GM19468 (cell line): ENCODE data around the gene SFXN5.

Experiments
- ATAC-seq: cut with Tn5 transposase; IDR thresholded peaks from one replicate; pipeline ENCODE4 v1.9.1; 2021; ENCODE audit warnings: mild to moderate bottlenecking, moderate library complexity, moderate number of reproducible peaks; ENCODE audit not compliant: unreplicated experiment; ENCODE audit errors: extremely low read depth

SFXN5 gene

DNA sequence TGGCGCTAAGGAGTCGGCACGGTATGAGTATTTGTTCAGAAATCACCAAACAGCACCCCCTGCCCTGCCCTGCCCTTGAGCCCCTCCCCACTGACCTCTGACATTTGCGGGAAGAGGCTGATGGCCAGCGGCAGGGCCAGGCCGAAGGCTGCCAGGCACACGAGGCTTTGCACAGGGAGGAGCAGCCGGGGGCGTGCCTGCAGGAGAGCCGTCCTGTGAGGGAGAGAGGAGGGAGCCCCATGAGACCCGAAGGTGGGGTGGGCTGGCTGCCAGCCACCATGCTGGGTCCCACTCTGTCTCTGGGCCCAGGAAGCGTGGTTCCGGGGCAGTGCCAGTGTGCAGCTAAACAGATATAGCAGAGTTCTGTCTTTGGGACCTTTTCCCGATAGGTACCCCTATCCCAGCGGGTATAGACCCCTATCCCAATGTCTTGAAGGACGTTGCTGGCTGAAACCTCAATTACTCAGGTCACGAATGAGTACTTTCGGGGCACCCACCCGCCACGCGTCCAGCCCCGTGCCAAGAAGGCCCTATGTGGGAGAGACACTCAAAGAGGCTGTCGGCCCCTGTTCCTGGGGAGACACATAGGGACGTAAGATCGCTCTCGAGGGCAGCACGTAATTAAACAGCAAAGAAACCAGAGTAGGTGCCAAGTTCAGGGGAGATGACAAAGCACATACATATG is 110.3 kb downstream of the SFXN5 start:
- ATAC-seq: no peak

DNA sequence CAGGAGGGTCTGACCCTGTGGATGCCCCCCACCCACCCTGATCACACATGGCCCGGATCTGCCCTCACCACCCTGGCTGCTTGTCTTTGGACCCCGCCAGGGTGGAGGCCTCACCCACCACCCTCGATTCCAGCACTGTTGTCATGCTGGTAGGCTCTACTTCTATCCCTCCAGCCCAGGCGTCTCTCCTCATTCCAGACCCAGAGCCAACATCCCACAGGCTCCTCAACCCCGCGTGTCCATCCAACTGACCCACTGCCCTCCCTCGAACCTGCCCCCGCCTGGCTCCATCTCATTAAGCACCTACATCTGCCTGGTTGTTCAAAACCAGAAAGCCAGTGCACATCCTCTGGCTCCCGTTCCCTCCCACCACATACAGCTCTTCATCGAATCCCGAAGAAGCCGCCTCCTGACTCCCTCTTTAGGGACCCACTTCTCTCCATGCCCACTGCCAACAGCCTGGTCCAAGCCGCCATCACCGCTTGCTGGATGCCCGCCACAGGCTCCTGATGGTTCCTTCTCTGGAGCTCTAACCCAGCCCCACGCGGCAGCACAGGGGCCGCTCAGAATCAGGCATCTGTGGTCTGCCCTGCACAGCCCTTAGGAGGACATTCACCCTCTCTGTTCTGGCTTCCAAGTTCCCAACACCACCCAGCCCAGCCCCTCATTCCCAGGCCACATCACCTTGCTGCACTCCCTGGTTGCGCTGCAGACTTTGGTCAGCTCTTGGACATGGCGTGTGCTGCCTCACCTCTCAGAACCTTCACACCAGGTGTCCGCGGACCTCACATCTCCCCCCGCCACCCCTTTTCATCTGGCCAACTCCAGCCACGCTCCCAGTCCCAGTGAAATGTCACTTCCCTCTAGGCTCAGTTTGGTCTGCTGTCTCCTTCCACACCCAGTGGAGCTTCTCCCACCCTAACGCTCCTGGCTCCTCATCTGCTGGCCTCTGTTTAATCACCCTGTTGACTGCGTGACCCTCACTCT is 111.2 kb downstream of the SFXN5 start:
- no peak for ATAC-seq

DNA sequence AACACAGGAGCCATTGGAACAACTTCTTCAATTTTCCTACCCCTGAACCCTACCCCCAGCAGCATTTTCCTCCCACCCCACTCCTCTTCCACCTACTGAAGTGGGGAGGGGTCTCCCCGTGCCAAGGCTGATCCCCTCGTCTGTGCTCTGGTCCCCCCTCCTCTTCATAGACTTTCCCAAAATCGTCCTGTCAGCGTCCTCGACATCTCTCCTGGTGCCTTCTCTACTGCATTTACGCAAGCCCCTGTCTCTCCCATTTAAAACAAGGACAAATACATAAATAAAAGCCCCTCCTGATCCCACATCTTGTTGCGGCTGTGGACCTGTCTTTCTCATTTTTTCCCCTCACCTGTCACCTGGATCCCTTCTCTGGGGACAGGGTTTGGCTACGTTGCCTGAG is 112.0 kb downstream of the SFXN5 start:
- ATAC-seq: no peak

DNA sequence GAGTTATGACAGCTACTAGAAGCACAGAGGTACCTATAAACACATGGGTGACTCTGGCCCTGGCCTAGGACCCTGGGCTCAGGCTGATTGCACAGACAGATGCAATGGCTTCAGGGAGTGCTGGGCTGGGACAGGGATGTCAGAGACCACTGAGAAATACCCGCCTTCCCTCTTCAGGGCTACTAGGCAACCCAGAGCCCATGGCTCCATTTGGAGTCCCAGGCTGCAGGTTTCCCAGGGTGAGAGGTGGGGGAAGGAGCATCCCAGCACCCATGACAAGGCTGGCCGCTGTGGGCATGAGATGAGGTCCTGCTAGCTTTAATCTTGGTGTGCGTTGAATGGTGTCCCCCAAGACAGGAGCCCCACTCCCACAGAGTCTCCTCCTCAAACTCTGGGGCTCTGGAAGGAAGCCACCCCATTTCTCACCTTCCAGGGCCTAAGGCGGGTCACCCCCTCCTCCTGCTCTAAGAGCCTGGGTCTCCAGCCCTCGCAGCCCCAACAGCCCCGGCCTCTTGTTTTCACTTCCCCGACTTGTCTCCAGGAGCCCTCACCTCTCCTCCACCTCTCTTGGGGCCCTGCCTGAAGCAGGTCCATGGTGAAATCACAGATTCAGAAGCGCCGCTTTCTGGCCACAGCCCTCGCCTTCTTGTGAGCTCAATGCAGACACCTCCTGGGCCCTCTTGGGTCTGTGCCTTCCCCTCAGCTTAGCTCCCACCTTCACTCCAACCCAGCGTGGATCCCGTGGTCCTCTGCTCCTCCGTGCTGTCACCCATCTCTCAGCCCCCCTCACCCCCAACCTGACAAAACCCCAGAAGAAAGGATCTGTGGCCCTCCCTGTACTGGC is 112.7 kb downstream of the SFXN5 start:
- no peak for ATAC-seq

DNA sequence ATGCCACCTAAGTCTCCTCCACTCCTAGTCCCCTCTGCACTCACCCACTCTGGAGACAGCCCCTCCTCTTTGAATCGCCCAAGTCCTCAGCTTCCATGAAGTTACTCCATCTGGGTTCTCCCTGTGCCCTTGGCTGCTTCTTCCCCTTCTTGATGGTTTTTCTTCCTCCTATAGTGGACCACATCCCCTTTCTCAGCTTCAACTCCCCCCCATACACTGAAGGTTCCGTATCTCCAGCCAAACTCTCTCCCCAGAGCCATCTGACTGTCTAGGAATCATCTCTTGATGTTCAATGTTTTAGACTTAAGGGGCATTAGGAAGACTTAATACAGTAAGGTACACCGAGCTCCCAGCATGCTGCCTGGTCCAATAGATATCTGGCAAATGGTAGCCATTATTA is 114.6 kb downstream of the SFXN5 start:
- ATAC-seq: no peak

DNA sequence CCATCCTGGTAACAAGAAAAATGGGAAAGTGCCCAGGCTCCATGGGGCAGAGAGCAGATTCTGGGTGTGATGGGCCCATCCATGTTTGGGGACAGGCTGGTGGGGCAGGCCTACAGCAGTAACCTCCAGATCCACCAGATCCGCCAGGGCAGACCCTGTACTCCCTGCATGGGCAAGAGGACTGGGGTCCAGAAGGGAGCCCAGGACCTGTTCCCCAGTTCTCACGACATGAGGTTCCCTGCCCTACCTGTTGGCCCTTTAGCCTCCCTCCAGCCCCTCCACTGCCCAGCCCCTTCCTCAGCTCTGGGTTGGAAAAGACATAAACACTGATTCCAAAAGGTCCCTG is 115.5 kb downstream of the SFXN5 start:
- no peak for ATAC-seq

DNA sequence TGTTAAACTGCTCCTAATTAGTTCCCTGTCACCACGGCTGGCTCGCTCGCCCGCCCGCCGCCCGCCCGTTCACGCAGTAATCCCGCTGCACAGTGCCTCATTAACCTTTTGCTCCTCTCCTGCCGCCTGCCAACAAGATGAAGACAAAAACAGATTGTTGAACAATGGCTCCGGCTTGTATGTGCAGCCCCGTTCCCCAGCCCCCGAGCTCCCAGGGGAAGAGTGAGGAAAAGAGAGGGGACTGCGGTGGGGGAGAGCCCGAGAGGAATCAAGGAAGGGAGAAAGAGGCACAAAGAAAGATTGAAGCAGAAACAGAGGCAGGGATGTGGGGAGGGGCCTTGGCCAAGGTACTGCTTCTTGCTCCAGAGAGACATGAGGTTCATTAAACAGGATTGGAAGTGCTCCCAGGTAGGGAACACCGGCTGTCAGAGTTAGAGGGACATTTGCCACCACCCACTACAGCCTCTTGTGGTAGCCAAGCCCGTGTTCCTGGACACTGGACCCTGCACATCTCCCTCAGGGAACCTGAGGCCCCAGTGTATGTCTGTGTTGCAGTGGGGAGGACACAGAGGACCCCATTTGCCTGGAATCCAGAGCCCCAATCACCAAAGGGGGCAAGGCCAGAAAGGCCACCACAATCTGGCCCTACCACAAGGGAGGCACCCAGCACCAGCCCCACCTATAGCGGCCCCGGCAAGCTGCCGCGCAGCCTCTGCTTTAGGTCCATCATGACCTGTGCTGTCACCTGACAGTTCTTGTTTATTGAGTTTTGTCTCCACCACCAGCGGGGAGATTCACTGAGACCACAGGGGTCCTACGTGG is 116.1 kb downstream of the SFXN5 start:
- ATAC-seq: no peak

DNA sequence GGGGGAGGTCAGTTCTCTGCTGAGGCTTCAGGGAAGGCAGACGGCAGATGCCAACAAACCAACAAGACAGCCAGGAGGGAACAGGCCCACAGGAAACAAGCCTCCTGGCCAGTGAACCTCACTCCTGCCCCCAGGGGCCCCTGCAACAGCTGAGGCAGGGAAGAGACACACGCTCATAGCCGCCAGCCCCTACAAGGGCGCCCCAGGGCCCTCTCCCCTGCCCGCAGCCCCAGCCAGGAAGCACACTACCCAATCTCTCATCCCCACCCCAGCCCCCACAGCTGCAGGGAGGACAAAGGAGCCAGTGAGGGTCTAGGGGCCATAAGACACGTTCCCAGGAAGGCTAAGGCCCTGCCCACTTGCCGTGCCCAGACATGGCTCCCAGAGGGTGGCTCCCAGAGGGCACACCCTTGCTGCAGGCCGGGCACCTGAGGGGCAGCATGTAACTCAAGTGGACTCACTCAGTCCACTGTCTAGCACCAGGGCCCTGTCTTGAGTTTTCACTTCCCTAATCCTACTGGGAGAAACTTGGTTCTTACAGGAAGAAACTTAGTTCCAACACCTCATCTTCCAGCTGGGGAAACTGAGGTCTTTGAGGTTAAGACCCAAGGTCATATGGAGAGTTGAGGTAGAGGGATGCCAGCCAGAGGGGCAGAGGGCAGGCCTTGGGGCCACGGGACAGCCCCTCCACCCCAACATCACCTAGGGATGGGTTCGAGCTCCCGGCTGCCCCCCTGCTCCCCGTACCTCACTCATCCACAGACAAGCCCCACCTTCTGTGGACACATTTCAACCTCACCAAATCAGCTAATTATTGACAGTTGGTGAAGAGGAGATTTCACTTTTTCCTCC is 116.9 kb downstream of the SFXN5 start:
- ATAC-seq: no peak

DNA sequence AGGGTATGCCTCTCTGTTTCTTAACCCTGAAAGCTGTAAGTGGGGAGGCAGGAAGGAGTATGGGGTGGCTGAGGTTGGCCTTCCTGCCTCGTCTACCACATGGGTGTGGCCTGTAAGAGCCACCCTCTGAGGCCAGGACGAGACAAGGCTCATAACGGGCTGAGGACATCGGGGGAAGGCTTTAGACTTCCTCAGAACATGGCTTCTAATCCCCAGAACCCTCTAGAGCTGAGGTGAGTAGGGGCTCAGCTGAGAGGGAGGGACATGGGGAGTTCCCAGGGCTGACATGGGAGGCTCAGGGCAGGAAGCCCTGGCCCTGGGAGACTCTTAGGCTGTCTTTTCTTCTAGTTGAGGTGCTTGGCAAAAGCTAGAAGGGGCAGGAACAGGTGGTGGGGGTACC is 117.5 kb downstream of the SFXN5 start:
- no peak for ATAC-seq

DNA sequence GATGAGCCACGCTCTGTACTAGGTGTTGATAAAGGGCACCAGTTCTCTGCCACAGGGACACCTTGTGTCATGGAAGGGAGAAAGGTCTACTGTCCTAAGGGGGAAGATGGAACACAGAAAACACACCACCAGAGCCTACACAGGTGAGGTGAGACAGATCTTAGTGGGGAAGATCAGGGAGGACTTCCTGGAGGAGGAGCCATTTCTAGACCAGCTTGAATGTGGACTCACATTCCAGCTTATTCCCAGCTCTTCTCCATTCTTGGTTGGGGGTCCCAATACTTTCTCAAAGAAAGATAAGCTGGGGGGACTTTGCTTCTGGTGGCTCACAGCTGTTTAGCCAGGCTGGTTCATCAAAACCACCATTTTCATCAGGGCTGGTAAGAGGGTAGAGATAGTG is 118.0 kb downstream of the SFXN5 start:
- no peak for ATAC-seq

DNA sequence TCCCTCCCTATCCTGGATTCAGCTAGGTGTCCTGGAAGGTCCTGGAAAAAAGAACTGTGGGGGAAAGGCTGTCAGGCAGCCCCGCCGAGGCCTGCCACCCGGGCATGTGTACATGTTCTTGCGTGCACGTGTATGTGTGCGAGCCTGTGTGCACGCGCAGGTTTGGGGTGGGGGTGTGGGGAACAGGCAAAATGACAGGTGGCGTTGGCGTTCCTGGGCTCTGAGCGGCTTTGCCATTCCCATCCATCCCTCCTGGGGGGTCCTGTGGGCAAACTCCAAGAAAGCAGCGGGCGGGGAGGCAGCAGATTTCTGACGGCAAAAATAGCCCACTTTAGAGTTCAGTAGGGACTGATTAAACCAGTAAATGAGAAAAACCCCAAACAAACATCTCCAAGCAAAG is 118.6 kb downstream of the SFXN5 start:
- no peak for ATAC-seq

DNA sequence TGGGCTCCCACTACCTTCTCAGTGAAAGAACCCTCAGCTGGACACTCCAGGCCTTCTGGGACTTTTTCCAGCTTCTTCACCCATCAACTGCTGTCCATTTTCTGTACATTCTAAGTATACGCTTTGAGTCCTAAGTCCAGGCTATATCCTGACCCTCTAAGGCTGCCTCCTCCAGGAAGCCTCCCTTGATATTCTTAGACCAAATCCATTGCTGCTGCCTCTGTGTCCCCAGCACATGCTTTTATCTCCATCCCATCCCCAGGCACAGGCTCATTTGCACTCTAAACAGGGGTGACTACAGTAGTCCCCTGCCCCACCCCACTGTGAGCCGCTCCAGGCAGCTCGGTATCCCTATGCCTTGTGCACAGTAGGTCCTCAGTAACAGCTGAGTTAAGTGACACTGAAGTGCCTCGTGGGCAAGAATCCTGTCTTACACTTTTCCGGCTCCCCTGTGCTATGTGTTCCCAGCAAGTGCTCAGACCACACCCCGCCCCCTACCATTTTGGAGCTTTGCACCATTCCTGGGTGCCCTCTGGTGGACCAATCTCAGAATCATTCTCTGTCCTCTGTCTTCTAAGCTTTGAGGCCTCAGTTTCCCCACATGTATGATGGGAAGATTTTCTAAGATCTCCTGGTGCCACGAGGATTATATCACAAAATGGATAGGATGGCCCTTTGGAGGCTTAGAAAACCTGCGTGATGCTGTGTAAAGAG is 119.2 kb downstream of the SFXN5 start:
- ATAC-seq: no peak

DNA sequence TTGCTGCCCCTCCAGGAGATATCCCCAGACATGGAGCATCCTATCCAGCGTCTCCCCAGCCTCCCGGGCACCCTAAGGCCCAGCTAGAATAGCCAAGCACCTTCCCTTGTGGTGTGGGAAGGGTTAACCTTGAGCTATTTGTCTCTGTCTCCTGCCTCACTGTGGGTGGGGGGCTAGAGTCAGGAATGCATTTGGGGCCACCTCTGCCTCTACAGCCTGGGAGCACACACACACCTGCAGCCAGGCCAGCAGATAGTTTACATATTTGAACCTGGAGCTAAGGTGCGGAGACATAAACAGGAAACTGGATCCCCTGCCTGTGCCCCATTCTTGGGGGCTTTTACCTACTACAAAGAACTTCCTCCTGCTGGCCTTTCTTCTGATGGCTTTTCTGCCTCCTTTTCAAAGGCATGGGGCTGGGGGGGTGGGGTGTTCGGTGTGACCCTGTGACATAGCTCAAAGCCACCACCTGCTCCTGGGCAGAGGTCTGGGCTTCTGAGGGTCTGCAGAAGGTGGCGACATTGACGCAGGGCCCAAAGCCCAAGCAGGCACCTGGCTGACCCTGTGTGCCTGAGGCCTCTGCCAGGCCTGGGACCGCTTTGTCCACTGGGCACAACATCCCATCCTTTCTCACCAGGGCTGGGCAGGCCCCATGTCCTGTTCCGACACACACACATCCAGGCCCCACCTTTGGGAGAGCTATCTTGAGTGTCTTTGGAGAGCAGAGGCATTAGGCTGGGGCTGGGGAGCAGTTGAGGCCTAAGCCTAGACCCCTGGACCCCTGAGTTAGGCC is 120.0 kb downstream of the SFXN5 start:
- ATAC-seq: no peak

DNA sequence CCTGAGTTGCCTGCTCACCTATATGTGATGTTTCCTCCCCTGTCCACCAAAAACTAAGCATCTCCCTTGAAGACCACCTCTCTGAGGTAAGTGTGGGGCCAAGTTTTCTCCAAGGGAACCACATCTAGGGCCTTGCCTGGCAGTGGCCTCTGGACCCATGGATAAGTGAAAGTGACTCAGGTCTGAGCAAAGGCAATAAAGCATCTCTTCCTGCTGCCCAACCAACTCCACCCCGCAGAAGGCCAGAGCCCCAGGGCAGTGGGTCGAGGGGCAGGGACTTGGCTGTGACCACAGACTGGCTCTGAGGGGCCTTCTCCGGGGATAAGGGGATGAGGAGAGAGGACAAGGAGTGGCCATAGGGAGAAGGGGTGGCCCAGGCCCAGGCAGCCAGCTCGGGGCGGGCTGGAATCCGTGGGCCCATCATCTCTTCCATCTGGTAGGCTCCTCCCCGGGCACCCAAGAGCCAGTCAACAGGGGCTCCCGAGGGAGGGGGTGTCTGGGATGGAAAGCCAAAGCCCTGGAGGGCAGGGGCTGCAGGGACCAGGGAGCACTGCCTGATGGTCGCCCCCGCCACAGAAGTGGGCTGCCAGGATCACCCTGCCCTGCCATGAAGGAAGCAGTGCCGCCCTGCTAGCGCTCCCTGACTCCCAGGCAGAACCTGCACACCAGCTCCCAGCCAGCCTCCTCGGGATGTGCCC is 120.8 kb downstream of the SFXN5 start:
- ATAC-seq: no peak

DNA sequence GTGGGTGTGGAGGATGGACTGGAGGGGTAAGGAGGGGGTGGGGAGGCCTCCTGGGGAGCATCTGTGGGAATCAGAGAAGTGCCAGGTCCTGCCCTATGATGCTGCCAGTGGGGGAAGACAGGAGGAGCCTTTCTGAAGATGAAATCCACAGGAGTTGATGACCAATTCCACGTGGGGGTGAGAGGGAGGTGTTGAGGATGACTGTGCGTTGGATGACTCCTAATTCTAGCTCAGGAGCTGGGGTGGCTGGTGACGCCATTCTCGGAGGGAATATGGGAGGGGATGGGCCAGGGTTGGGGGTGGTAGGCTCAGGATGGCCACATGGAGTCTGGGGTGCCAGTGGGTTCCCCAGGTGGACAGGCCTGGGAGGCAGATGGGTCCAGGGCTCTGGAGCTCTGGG is 121.9 kb downstream of the SFXN5 start:
- no peak for ATAC-seq

DNA sequence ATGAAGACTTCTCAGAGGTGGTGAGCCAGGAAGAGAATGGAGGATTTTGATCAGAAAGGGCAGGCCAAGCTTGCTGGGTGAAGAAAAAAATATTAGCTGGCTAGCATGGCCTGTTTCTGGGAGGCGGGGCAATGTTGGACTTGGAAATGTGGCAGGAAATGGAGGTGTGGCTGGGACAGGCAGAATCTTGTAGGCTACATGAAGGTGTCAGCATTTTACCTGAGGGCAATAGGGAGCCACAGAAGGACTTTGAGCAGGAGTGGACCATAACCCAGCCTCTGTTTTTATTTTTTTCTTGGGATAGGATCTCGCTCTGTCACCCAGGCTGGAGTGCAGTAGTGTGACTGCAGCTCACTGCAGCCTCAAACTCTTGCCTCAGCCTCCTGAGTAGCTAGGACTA is 122.5 kb downstream of the SFXN5 start:
- no peak for ATAC-seq
